ENCODE results near the gene SLC6A13. TPM values are rescaled to one million over a fixed set of nuclear protein-coding genes. Genes with fewer than 3 reads are reported as not detected.

SLC6A13 gene
- total and polyA plus RNA-seq, 2 of the 13 experiments (the other 11 are each of a cell fraction or from before 2014, with no cell fraction given), result 0.05 to 0.15 TPM

DNA sequence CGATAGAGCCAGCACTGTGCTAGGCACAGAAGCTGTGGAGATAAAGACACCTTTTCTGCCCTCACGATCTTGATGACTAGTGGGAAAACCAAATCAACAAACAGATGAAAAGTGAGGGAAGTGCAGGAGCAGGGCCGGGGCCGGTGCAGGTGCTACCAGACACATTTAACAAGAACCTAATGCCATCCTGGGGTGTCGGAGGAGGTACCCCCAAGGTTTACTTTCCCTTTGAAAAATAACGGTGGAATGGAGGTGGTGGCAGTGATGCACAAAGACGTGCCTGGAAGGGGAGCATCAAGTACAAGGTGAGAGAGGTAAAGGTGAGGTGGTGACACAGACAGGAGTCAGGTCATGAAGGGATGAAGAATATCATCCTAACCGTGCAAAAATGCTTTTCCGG, 22.1 kb downstream of the SLC6A13 start:
- no peak for TF ChIP-seq ZSCAN20 (CRISPR knock-in tag; IDR thresholded peaks at IDR 0.05; ENCODE audit: borderline replicate concordance)
- no peak for TF ChIP-seq POLR2G (IDR thresholded peaks at IDR 0.05; ENCODE audit: low read depth, low read length)
- TF ChIP-seq XRCC5 (optimal IDR thresholded peaks at IDR 0.05; ENCODE audit: low read length), result no peak
- no peak for TF ChIP-seq ZBTB42 (CRISPR knock-in tag; IDR thresholded peaks at IDR 0.05)
- no peak for TF ChIP-seq STAT5B (CRISPR knock-in tag; IDR thresholded peaks at IDR 0.05)
- TF ChIP-seq, protein P1, sequence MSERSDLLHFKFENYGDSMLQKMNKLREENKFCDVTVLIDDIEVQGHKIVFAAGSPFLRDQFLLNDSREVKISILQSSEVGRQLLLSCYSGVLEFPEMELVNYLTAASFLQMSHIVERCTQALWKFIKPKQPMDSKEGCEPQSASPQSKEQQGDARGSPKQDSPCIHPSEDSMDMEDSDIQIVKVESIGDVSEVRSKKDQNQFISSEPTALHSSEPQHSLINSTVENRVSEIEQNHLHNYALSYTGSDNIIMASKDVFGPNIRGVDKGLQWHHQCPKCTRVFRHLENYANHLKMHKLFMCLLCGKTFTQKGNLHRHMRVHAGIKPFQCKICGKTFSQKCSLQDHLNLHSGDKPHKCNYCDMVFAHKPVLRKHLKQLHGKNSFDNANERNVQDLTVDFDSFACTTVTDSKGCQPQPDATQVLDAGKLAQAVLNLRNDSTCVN (CRISPR knock-in tag; IDR thresholded peaks at IDR 0.05; ENCODE audit: borderline replicate concordance), result no peak
- no peak for TF ChIP-seq RBM22 (optimal IDR thresholded peaks at IDR 0.05; ENCODE audit: low read length)
- TF ChIP-seq ZFP36L2 (CRISPR knock-in tag; IDR thresholded peaks at IDR 0.05), result no peak
- TF ChIP-seq SMAD3 (CRISPR knock-in tag; IDR thresholded peaks at IDR 0.05), result no peak
- no peak for TF ChIP-seq CHD4 (IDR thresholded peaks at IDR 0.05; ENCODE audit: borderline replicate concordance, low read length)
- no peak for TF ChIP-seq FOXC1 (CRISPR knock-in tag; IDR thresholded peaks at IDR 0.05; ENCODE audit: borderline replicate concordance)
- no peak for TF ChIP-seq GATA4 (IDR thresholded peaks at IDR 0.05; ENCODE audit: borderline replicate concordance, low read depth)
- no peak for TF ChIP-seq TEAD2 (CRISPR knock-in tag; IDR thresholded peaks at IDR 0.05)
- TF ChIP-seq ZNF20 (CRISPR knock-in tag; IDR thresholded peaks at IDR 0.05), result no peak
- TF ChIP-seq ZNF777 (CRISPR knock-in tag; IDR thresholded peaks at IDR 0.05), result no peak
- no peak for TF ChIP-seq ZMYM4 (CRISPR knock-in tag; IDR thresholded peaks at IDR 0.05)
- no peak for TF ChIP-seq U2AF2 (IDR thresholded peaks at IDR 0.05; ENCODE audit: low read depth, low read length)
- TF ChIP-seq ZNF510 (CRISPR knock-in tag; IDR thresholded peaks at IDR 0.05; ENCODE audit: low read depth), result no peak
- TF ChIP-seq RBM39 (IDR thresholded peaks at IDR 0.05; ENCODE audit: low read depth, low read length, poor library complexity, severe bottlenecking), result no peak
- no peak for TF ChIP-seq RBFOX2 (IDR thresholded peaks at IDR 0.05; ENCODE audit: low read depth, low read length)
- Histone ChIP-seq H3K4me2 (ENCODE audit: low read depth, low read length) (no peak overlapping the region), H3K9ac (ENCODE audit: insufficient read depth, low read depth, low read length) (no peak overlapping the region), H2AFZ (ENCODE audit: low read length) (no peak overlapping the region), H3K36me3 (replicated peaks in 1 of 2; ENCODE audit: control insufficient read depth in 1 of 2, insufficient read depth in 2 of 2, low read length in 2 of 2) (no peaks in the 10 kb centered on the region), H3K27me3 (ENCODE audit: control insufficient read depth in 1 of 2, insufficient read depth in 2 of 2, low read length in 2 of 2) (no peaks in the 10 kb centered on the region), H3K79me2 (ENCODE audit: insufficient read depth, low read length) (no peaks in the 10 kb centered on the region), H4K20me1 (ENCODE audit: insufficient read depth, low read length) (no peaks in the 10 kb centered on the region), H3K9me3 (ENCODE audit: low read length) (no peaks in the 10 kb centered on the region), H3K4me3 (replicated peaks in 1 of 3; ENCODE audit: insufficient read depth in 1 of 3, low read depth in 2 of 3, low read length in 3 of 3) (no peak overlapping the region), H3K4me1 (ENCODE audit: insufficient read depth, low read length) (peaks cover 27% of the 10 kb centered on the region), H3K27ac (ENCODE audit: extremely low read length, insufficient read depth, low read length) (no peak overlapping the region)
- CTCF ChIA-PET (ENCODE audit: low intra/inter-chr PET ratio, low total read pairs), result no interaction called here
- FAIRE-seq (no peak), ATAC-seq (no peak), DNase-seq (ENCODE audit: low spot score) (no peak)
- intact Hi-C loops (cut with micrococcal nuclease; ENCODE audit: unreplicated experiment) (no loop called here), in situ Hi-C loops (cut with HindIII; ENCODE audit: extremely low pct_ligation_motif_present, low pct_unique_long_range_greater_than_20kb) (no loop called here)
- WGBS (ENCODE audit: low lambda C conversion rate), result 90% methylated on average over 9 of the region's 9 CpGs
- BruUV-seq (replicated peaks), result TSS peak; percentile 34
- POLR2A ChIA-PET, result no interaction called here
